CD4-positive, alpha-beta T cell (primary cell): ENCODE data around the gene COL23A1. TPM values are rescaled to one million over a fixed set of nuclear protein-coding genes. Genes with fewer than 3 reads are reported as not detected.

Experiments
- ATAC-seq: fragments of 200-7000 bp; cut with Tn5 transposase; one replicate; pipeline ENCODE4 v1.10.0; 2022; ENCODE audit warnings: mild to moderate bottlenecking; ENCODE audit not compliant: poor library complexity
- CTCF ChIA-PET: fragments of 350-600 bp; sonication (Branson Sonifier 250); formaldehyde crosslinking; loops from one replicate; lab custom pipeline; 2021; ENCODE audit warnings: antibody characterized with exemption, inconsistent platforms; lab: Charles Lee
- POLR2A ChIA-PET: fragments of 350-600 bp; sonication (Branson Sonifier 250); formaldehyde crosslinking; loops from one replicate; lab custom pipeline; 2021; ENCODE audit warnings: antibody characterized with exemption, inconsistent platforms; lab: Charles Lee
- DNase-seq, 14 experiments: peaks; one replicate each; pipeline ENCODE4 v3.0.0-alpha.2; 2013 to 2020; ENCODE audit warnings: mixed read lengths in 2 of 14
- H3K27ac ChIP-seq, 2 donors: one replicate each; pipeline versions ENCODE4 v1.5.1 to v1.7.0; 2013; ENCODE audit warnings: low read length in 2 of 2, low read depth in 1 of 2, mild to moderate bottlenecking in 1 of 2
- H3K27me3 ChIP-seq, 2 experiments: 1 replicate in 1 of 2; 2 replicates in 1 of 2; pipeline versions ENCODE4 v1.6.1 to v1.7.0; 2013; ENCODE audit warnings: low read length in 2 of 2, control low read depth in 1 of 2, mild to moderate bottlenecking in 1 of 2, moderate library complexity in 1 of 2; ENCODE audit not compliant: insufficient read depth in 2 of 2, control insufficient read depth in 1 of 2
- H3K36me3 ChIP-seq: one replicate; pipeline ENCODE4 v1.6.1; 2013; ENCODE audit warnings: low read length, control low read depth; ENCODE audit not compliant: insufficient read depth
- H3K4me1 ChIP-seq: one replicate; pipeline ENCODE4 v1.6.1; 2013; ENCODE audit warnings: low read length, control low read depth; ENCODE audit not compliant: insufficient read depth
- H3K4me3 ChIP-seq: one replicate; pipeline ENCODE4 v1.5.1; 2013; ENCODE audit warnings: mild to moderate bottlenecking, low read length, moderate library complexity
- H3K9me3 ChIP-seq, 2 experiments: 1 replicate in 1 of 2; 2 replicates in 1 of 2; pipeline versions ENCODE4 v1.6.1 to v1.7.0; 2013; ENCODE audit warnings: low read length in 2 of 2, mild to moderate bottlenecking in 2 of 2, control low read depth in 1 of 2, moderate library complexity in 1 of 2; ENCODE audit not compliant: control insufficient read depth in 1 of 2, insufficient read depth in 1 of 2
- H3K27ac Mint-ChIP-seq: one replicate; pipeline ENCODE4 v1.8.0; 2020; ENCODE audit warnings: mixed read lengths
- H3K27me3 Mint-ChIP-seq: one replicate; pipeline ENCODE4 v1.8.0; 2021; ENCODE audit warnings: mixed read lengths
- H3K36me3 Mint-ChIP-seq: one replicate; pipeline ENCODE4 v1.8.0; 2021; ENCODE audit warnings: low read depth, mixed read lengths
- H3K4me1 Mint-ChIP-seq: one replicate; pipeline ENCODE4 v1.8.0; 2021; ENCODE audit warnings: low read depth, mixed read lengths
- H3K4me3 Mint-ChIP-seq: one replicate; pipeline ENCODE4 v1.8.0; 2020; ENCODE audit warnings: mild to moderate bottlenecking, mixed read lengths
- H3K9me3 Mint-ChIP-seq: one replicate; pipeline ENCODE4 v1.8.0; 2020; ENCODE audit warnings: mixed read lengths
- CTCF ChIP-seq: fragments of 200-600 bp; IDR thresholded peaks from one replicate; pipeline ENCODE4 v1.8.0; 2022; ENCODE audit warnings: antibody characterized with exemption, mild to moderate bottlenecking
- intact Hi-C, 2 experiments: fragments of 100-400 bp; cut with DNase I in 1 of 2; cut with micrococcal nuclease in 1 of 2; formaldehyde crosslinking; loops; one replicate each; pipeline versions ENCODE4 v1.15.1 to v1.9.0; 2023 to 2025; cut with DNase I, micrococcal nuclease
- total RNA-seq, 174 experiments: library from RNA in 2 of 174; stranded (reverse) in 2 of 174; gene quantifications; one replicate each; pipeline ENCODE4 v1.2.3 and lab custom pipeline; 2021 to 2026

The COL23A1 gene
- total RNA-seq, 2 experiments from 2014 or later: not detected

DNA sequence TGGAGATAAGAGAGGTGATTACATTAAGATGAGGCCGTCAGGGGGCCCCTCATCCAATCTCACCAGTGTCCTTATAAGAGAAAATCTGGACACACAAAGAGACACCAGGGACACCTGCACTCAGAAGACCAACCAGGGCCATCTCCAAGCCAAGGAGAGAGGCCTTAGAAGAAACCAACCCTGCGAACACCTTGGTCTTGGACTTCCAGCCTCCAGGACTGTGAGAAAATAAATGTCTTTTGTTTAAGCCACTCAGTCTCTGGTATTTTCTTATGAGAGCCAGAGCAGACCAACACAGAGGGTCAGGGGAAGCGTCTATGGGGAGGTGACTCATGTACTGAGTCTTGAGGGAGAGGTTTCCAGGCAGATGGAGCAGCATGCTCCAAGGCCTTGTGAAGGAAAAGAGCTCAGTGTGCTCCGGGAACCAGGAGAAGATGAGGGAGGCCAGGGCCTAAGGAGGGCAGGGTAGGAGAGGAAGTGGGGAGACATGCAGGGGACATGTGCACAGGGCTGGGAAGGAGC lies 363.0 kb downstream of the COL23A1 start:
- Histone ChIP-seq H3K9me3 (no peaks in the 10 kb centered on the region), H3K36me3 (peaks cover 79% of the 10 kb centered on the region), H3K4me1 (peaks cover 48% of the 10 kb centered on the region), H3K4me3 (no peak overlapping the region), H3K27me3 (no peaks in the 10 kb centered on the region), H3K27ac (no peak overlapping the region)
- no peak for DNase-seq
- POLR2A ChIA-PET: no interaction called here
- Mint-ChIP-seq H3K9me3 (no peaks in the 10 kb centered on the region), H3K4me1 (peaks cover 65% of the 10 kb centered on the region), H3K27ac (peak overlapping the region; percentile 57), H3K27me3 (no peaks in the 10 kb centered on the region), H3K4me3 (peak overlapping the region; percentile 56), H3K36me3 (peaks cover 77% of the 10 kb centered on the region)
- intact Hi-C loops: no loop called here
- CTCF ChIA-PET: no interaction called here
- ATAC-seq: no peak
- no peak for TF ChIP-seq CTCF

GRCh38 chr5:178225174-178225573 lies 365.0 kb downstream of the COL23A1 start:
- peaks cover 79% of the 10 kb centered on the region for H3K36me3 Mint-ChIP-seq
- H3K27me3 ChIP-seq: no peaks in the 10 kb centered on the region
- peaks cover 63% of the 10 kb centered on the region for H3K4me1 Mint-ChIP-seq
- H3K9me3 Mint-ChIP-seq: no peaks in the 10 kb centered on the region
- H3K9me3 ChIP-seq: no peaks in the 10 kb centered on the region
- H3K4me1 ChIP-seq: peaks cover 39% of the 10 kb centered on the region
- peak overlapping the region; percentile 10 for H3K27ac Mint-ChIP-seq
- H3K27me3 Mint-ChIP-seq: no peaks in the 10 kb centered on the region
- ATAC-seq (no peak), DNase-seq (no peak)
- no peak overlapping the region for H3K4me3 ChIP-seq
- ChIA-PET POLR2A (interaction anchor here (1.0 kb wide), 1 partner anchor 19 kb away, joined by 3 read pairs; no protein-coding TSS in a partner anchor), CTCF (no interaction called here)
- intact Hi-C loops: no loop called here
- peaks cover 79% of the 10 kb centered on the region for H3K36me3 ChIP-seq
- H3K27ac ChIP-seq: no peak overlapping the region
- no peak overlapping the region for H3K4me3 Mint-ChIP-seq
- TF ChIP-seq CTCF: no peak

- Mint-ChIP-seq H3K36me3 (peaks cover 76% of the 10 kb centered on the region), H3K9me3 (no peaks in the 10 kb centered on the region), H3K27ac (peak overlapping the region; percentile 10), H3K4me1 (peaks cover 56% of the 10 kb centered on the region), H3K4me3 (no peak overlapping the region), H3K27me3 (no peaks in the 10 kb centered on the region)
- ChIA-PET POLR2A (interaction anchor here (1.0 kb wide), 1 partner anchor 18 kb away, joined by 3 read pairs; no protein-coding TSS in a partner anchor), CTCF (no interaction called here)
- Histone ChIP-seq H3K36me3 (peaks cover 75% of the 10 kb centered on the region), H3K4me3 (no peak overlapping the region), H3K4me1 (peaks cover 31% of the 10 kb centered on the region), H3K27ac (no peak overlapping the region), H3K9me3 (no peaks in the 10 kb centered on the region), H3K27me3 (no peaks in the 10 kb centered on the region)
- TF ChIP-seq CTCF: no peak
- intact Hi-C loops: no loop called here
- no peak for DNase-seq
- ATAC-seq: no peak
Observed at GRCh38 chr5:178224403-178224802, 365.8 kb downstream of the COL23A1 start.
